ENCODE data around the gene ADAMTS9.

DNA sequence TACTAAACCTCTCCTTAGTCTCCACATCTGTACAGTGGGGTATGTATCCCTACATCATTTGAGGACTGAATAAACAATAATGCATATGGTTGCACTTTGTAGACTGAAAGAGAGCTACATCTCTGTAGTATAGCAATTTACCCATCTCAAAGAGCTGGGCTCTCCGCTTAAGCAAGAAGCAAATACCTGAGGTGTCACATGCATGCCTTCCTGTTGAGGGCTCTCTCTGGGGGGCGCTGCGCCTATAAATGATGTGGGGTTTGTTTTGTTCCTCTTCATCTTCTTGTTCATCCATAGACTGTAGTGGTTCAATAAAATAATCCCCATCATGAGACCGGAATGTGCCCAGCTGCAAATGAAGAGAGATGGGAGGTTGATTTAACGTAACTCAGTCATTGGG, 6.8 kb downstream of the ADAMTS9 start:
- no peak for TF ChIP-seq POLR2AphosphoS5 (IDR thresholded peaks at IDR 0.05)
- TF ChIP-seq, protein P1, sequence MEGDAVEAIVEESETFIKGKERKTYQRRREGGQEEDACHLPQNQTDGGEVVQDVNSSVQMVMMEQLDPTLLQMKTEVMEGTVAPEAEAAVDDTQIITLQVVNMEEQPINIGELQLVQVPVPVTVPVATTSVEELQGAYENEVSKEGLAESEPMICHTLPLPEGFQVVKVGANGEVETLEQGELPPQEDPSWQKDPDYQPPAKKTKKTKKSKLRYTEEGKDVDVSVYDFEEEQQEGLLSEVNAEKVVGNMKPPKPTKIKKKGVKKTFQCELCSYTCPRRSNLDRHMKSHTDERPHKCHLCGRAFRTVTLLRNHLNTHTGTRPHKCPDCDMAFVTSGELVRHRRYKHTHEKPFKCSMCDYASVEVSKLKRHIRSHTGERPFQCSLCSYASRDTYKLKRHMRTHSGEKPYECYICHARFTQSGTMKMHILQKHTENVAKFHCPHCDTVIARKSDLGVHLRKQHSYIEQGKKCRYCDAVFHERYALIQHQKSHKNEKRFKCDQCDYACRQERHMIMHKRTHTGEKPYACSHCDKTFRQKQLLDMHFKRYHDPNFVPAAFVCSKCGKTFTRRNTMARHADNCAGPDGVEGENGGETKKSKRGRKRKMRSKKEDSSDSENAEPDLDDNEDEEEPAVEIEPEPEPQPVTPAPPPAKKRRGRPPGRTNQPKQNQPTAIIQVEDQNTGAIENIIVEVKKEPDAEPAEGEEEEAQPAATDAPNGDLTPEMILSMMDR (IDR thresholded peaks at IDR 0.05): no peak
- TF ChIP-seq EP300 (IDR thresholded peaks at IDR 0.05; ENCODE audit: low read depth): no peak
- no peak for TF ChIP-seq POLR2A (IDR thresholded peaks at IDR 0.05)
